GM12873 (cell line): Measurements from ENCODE around the gene TENT5C.

Experiments
- CTCF ChIP-seq: IDR thresholded peaks from 2 replicates; pipeline ENCODE4 v1.5.1; 2012; ENCODE audit warnings: low read depth, mild to moderate bottlenecking, moderate library complexity, low read length, control low read depth; ENCODE audit not compliant: insufficient read depth; ENCODE audit errors: missing control alignments

TENT5C gene

GRCh38 chr1:117586747-117587498, 18.9 kb upstream of the TENT5C start:
- no peak for TF ChIP-seq CTCF

- TF ChIP-seq CTCF = no peak
Measured at GRCh38 chr1:117587499-117588356, 18.1 kb upstream of the TENT5C start.

- no peak for TF ChIP-seq CTCF
Measured at GRCh38 chr1:117589544-117589943, 16.3 kb upstream of the TENT5C start.

- TF ChIP-seq CTCF = peak; percentile 18
Measured at GRCh38 chr1:117590273-117590925, 15.4 kb upstream of the TENT5C start.

- TF ChIP-seq CTCF = no peak
Measured at GRCh38 chr1:117591252-117591651, 14.6 kb upstream of the TENT5C start.

GRCh38 chr1:117592155-117592554, 13.7 kb upstream of the TENT5C start:
- TF ChIP-seq CTCF = no peak
